Measurements from ENCODE around the gene ACTR8.

The ACTR8 gene

DNA sequence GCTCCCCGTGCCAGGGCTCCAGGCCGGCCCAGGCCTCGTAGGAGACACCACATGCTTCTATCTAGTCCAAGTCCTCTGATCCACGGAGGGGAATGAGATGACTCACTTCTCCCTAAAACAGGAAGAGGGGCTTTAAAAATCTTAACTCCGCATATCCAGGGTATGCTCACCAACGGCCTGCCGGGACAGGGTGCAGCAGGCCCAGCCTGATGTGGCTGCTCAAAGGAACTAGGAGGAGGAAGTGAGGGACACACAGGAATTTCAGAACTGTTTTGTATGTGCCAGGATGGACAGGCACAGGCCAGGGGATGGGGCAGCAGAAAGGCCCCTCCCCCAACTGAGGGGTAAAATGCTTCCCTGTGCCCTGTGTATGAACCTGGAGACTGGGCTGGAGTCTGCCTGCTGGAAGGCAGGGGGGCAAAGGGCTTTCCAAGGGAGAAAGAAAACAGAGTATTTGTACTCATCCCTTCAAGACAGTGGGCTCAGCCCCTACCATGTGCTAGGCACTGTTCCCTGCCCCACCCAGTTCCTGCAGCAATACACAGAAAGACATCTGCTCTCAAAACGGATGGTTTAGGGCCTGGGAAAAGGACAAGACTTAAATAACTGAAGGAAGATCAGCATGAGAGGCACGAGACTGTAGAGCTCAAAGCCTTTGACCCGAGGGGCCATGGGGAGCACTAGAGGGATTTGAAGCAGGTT, 57.8 kb downstream of the ACTR8 start:
- no peak overlapping the region for H3K4me3 ChIP-seq (ENCODE audit: low read depth, low read length)
- TF ChIP-seq, protein P1, sequence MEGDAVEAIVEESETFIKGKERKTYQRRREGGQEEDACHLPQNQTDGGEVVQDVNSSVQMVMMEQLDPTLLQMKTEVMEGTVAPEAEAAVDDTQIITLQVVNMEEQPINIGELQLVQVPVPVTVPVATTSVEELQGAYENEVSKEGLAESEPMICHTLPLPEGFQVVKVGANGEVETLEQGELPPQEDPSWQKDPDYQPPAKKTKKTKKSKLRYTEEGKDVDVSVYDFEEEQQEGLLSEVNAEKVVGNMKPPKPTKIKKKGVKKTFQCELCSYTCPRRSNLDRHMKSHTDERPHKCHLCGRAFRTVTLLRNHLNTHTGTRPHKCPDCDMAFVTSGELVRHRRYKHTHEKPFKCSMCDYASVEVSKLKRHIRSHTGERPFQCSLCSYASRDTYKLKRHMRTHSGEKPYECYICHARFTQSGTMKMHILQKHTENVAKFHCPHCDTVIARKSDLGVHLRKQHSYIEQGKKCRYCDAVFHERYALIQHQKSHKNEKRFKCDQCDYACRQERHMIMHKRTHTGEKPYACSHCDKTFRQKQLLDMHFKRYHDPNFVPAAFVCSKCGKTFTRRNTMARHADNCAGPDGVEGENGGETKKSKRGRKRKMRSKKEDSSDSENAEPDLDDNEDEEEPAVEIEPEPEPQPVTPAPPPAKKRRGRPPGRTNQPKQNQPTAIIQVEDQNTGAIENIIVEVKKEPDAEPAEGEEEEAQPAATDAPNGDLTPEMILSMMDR (IDR thresholded peaks at IDR 0.05; ENCODE audit: low read depth, low read length): no peak

DNA sequence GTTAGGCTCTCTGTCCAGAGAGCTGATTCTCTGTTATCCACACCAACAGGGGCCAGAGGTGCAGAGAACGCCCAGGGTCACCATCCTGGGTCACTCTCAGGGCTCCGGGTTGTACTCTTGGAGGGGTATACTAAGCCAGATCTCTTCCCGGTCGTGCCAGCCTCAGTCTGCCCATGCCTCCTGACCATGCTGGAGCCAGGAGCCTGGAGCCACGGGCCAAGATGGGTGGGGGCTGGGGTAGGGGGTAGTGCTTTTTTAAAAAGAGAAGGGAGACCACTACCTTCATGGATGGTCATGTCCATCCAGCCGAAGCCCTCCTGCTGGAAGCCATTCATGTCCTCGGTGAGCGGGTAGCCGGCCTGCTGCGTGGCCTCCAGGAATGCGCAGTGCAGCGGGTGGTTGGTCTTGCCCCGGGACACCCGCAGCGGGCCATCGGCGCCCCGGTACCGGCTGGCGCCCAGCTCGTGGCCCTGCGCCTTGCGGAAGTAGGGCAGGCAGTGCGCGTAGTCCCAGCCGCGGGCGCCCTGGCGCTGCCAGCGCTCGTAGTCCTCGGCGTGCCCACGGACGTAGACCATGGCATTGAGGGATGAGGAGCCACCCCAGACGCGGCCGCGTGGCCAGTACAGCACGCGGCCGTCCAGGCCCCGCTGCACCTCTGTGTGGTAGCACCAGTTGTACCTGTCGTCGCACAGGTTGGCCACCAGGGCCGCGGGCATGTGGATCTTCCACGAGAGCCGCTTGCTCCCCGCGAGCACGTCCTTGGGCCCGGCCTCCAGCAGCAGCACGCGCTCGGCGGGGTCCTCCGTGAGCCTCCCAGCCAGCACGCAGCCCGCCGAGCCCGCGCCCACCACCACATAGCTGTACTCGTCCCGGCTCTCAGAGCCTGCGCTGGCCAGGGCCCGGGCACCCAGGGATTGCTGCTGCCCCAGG, 58.7 kb downstream of the ACTR8 start:
- TF ChIP-seq, protein P1 (IDR thresholded peaks at IDR 0.05; ENCODE audit: low read depth, low read length): no peak
- no peak overlapping the region for H3K4me3 ChIP-seq (ENCODE audit: low read depth, low read length)

DNA sequence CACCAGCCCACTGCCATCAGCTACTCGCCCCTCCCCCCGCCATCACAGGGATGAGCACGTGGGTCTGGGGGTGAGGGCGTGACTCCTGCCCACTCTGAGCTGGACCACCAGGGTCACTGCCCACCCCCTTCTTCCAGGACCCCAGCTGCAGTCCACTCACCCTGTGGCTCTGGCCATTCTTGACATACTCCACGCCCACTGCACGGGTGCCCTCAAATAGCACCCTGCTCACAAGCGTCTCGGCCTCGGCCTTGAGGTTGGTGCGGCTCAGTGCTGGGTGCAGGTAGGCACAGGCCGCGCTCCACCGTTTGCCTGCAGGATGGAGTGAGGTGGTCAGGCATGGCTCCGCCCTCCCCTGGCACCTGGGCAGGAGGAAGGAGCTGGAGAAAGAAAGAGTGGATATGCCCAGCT, 59.6 kb downstream of the ACTR8 start:
- TF ChIP-seq, protein P1 (IDR thresholded peaks at IDR 0.05; ENCODE audit: low read depth, low read length): no peak
- H3K4me3 ChIP-seq (ENCODE audit: low read depth, low read length): no peak overlapping the region

- TF ChIP-seq, protein P1 (IDR thresholded peaks at IDR 0.05; ENCODE audit: low read depth, low read length): no peak
Observed at GRCh38 chr3:53821631-53822121, 60.3 kb downstream of the ACTR8 start.

DNA sequence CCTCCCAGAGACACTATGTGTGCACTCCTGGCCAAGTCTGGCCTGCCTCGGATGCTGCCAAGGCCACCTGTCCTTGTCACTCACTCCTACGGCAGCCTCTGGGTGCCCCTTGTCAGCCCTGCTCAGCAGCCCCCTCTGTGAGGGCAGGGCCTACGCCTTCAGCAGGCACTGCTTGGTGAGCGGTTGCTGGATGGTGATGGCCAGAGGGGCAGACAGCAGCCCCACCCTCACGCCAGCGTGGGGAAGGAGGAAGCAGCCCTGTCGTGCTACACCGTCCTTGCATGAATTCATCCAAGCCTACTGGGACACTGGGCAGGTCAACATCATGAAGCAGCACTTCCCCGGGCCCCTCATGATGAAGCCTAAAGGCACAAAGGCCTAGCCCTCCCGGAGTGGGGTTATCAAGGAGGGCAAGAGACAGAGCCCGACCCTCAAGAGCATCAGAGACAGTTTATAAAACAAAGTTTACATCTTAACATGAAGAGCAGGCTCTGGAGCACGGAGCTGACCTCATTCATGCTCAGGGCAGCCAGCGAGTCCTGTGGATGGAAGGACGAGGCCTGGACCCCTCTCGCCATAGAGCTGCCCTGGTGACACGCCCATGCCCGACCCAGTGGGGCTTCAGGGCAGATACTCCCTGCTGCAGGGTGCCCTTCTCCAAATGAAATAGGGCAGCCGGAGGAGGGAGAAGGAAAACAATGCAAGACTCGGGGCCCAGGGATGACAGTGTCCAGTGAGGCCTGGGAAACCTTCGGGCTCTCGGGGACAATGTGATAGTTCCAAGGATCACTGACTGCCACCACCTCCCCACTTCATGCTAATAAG, 61.0 kb downstream of the ACTR8 start:
- TF ChIP-seq, protein P1 (IDR thresholded peaks at IDR 0.05; ENCODE audit: low read depth, low read length): no peak
- H3K4me3 ChIP-seq (ENCODE audit: low read depth, low read length): no peak overlapping the region

More at GRCh38 chr3:53821631-53822121, 60.3 kb downstream of the ACTR8 start:
- H3K4me3 ChIP-seq (ENCODE audit: low read depth, low read length): no peak overlapping the region

DNA sequence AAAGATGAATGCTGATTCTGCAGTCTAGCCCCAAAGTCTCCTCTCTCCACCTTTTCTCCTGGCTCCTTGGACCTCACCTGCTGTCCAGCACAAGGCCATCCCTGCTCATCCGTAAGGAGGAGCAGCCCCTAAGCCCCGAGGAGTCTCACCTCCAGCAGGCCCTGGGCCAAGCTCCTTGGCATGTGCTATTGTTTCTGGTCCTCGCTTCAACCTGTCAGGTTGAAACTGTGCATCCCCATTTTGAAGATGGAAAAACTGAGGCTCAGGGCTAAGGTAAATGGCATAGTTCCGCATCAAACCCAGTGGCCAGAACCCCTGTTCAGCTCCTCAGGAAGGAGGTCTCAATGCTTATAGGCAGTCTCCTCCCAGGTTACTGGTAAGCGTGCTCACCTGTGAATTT, 61.9 kb downstream of the ACTR8 start:
- H3K4me3 ChIP-seq (ENCODE audit: low read depth, low read length): no peak overlapping the region
- TF ChIP-seq, protein P1 (IDR thresholded peaks at IDR 0.05; ENCODE audit: low read depth, low read length): no peak
